Mesendoderm (in vitro differentiated cells): ENCODE data around the gene SLAMF6.
A peak's percentile ranks its signal among the peaks of the same experiment; 100 is the strongest.

Source experiments
- DNase-seq: peaks from one replicate; pipeline ENCODE4 v3.0.0; 2013
- H2AK5ac ChIP-seq: 2 replicates; pipeline ENCODE4 v1.6.1; 2013; ENCODE audit warnings: low read length, inconsistent platforms
- H2BK120ac ChIP-seq: 2 replicates; pipeline ENCODE4 v1.6.1; 2013; ENCODE audit warnings: low read depth, mild to moderate bottlenecking, low read length, moderate library complexity, mixed read lengths
- H2BK15ac ChIP-seq: replicated peaks from 2 replicates; pipeline ENCODE4 v1.6.1; 2013; ENCODE audit warnings: low read depth, mild to moderate bottlenecking, moderate library complexity
- H2BK5ac ChIP-seq: 2 replicates; pipeline ENCODE4 v1.6.1; 2013; ENCODE audit warnings: low read length, inconsistent platforms
- H3K18ac ChIP-seq: 2 replicates; pipeline ENCODE4 v1.6.1; 2013; ENCODE audit warnings: mild to moderate bottlenecking, low read length, mixed read lengths
- H3K23ac ChIP-seq: one replicate; pipeline ENCODE4 v1.6.1; 2013; ENCODE audit warnings: low read length
- H3K27ac ChIP-seq: 2 replicates; pipeline ENCODE4 v1.5.1; 2013; ENCODE audit warnings: low read depth, mild to moderate bottlenecking, inconsistent platforms, low read length, moderate library complexity
- H3K27me3 ChIP-seq: 2 replicates; pipeline ENCODE4 v1.6.1; 2013; ENCODE audit warnings: low read length, control low read depth, mild to moderate bottlenecking, inconsistent platforms; ENCODE audit not compliant: insufficient read depth, poor library complexity
- H3K36me3 ChIP-seq: 2 replicates; pipeline ENCODE4 v1.6.1; 2013; ENCODE audit warnings: low read length, inconsistent platforms; ENCODE audit not compliant: control insufficient read depth, insufficient read depth
- H3K4ac ChIP-seq: one replicate; pipeline ENCODE4 v1.6.1; 2013; ENCODE audit warnings: low read depth, mild to moderate bottlenecking, low read length, moderate library complexity
- H3K4me1 ChIP-seq: 2 replicates; pipeline ENCODE4 v1.6.1; 2013; ENCODE audit warnings: low read depth, low read length, inconsistent platforms; ENCODE audit not compliant: control insufficient read depth
- H3K4me2 ChIP-seq: 2 replicates; pipeline ENCODE4 v1.6.1; 2013; ENCODE audit warnings: low read length
- H3K4me3 ChIP-seq: 2 replicates; pipeline ENCODE4 v1.5.1; 2013; ENCODE audit warnings: mild to moderate bottlenecking, low read length
- H3K56ac ChIP-seq: one replicate; pipeline ENCODE4 v1.6.1; 2013; ENCODE audit warnings: low read length
- H3K79me1 ChIP-seq: 2 replicates; pipeline ENCODE4 v1.6.1; 2013; ENCODE audit warnings: low read length, inconsistent platforms
- H3K79me2 ChIP-seq: 2 replicates; pipeline ENCODE4 v1.6.1; 2013; ENCODE audit warnings: mild to moderate bottlenecking, low read length; ENCODE audit not compliant: control insufficient read depth, insufficient read depth
- H3K9ac ChIP-seq: 2 replicates; pipeline ENCODE4 v1.6.1; 2013; ENCODE audit warnings: low read length, inconsistent platforms
- H4K5ac ChIP-seq: one replicate; pipeline ENCODE4 v1.6.1; 2013; ENCODE audit warnings: low read length
- H4K8ac ChIP-seq: one replicate; pipeline ENCODE4 v1.6.1; 2013; ENCODE audit warnings: low read depth, mild to moderate bottlenecking, control low read depth, low read length, moderate library complexity
- WGBS: extraction: QIAGEN DNeasy Blood & Tissue Kit; methylation state at CpG from one replicate; pipeline ENCODE4 v1.1.7; 2013; ENCODE audit warnings: low lambda C conversion rate, missing lambda C conversion rate; ENCODE audit not compliant: insufficient coverage; ENCODE audit errors: extremely low coverage; 5-methylcytosine and 5-hydroxymethylcytosine counted together

The SLAMF6 gene

DNA sequence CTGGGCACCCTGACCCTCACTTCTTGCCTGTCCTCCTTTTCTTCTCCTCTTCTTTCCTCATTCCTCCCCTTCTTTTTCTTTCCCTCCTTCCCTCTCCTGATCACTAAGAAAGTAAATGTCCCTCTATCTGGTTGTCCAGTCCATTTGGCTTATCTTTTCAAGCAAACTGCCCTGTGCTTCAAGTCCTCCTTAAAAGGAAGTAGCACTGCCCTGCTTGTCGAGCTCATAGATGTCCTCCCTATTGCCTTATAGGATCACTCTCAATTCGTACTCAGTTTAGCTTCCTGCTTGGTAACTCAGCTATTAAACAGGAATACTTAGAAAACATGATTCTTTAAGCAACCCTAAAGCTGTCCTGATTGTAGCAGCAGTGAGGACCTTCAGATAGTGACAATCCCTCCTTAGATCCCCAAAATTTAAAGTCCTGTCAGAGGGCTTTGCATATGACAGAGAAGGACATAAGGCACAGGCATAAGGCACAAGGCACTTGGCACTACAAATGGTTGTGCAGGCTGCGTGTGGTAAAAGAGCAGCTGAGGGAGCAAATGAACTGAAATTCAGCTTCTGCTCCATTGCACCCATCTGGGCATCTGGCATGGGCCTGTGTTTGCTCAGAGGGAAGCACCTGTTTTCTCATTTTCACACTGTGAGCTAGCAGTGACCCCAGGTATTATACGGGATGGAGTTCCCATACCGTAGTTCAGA lies 26.1 kb upstream of the SLAMF6 start:
- H3K4ac ChIP-seq, result no peak overlapping the region
- no peaks in the 10 kb centered on the region for H3K36me3 ChIP-seq
- no peak overlapping the region for H2BK5ac ChIP-seq
- no peaks in the 10 kb centered on the region for H3K79me1 ChIP-seq
- no peak overlapping the region for H2AK5ac ChIP-seq
- no peak overlapping the region for H3K4me2 ChIP-seq
- H2BK120ac ChIP-seq, result no peak overlapping the region
- H3K27ac ChIP-seq, result no peak overlapping the region
- no peak overlapping the region for H3K23ac ChIP-seq
- H3K56ac ChIP-seq, result no peak overlapping the region
- no peak overlapping the region for H2BK15ac ChIP-seq
- H3K79me2 ChIP-seq, result no peaks in the 10 kb centered on the region
- no peak overlapping the region for H3K18ac ChIP-seq
- no peak overlapping the region for H4K8ac ChIP-seq
- H4K5ac ChIP-seq, result no peak overlapping the region
- DNase-seq, result no peak
- no peak overlapping the region for H3K4me3 ChIP-seq
- H3K9ac ChIP-seq, result no peak overlapping the region
- H3K27me3 ChIP-seq, result no peaks in the 10 kb centered on the region
- H3K4me1 ChIP-seq, result no peaks in the 10 kb centered on the region
- WGBS, result no CpG with 5 or more reads among the region's 5 CpGs

DNA sequence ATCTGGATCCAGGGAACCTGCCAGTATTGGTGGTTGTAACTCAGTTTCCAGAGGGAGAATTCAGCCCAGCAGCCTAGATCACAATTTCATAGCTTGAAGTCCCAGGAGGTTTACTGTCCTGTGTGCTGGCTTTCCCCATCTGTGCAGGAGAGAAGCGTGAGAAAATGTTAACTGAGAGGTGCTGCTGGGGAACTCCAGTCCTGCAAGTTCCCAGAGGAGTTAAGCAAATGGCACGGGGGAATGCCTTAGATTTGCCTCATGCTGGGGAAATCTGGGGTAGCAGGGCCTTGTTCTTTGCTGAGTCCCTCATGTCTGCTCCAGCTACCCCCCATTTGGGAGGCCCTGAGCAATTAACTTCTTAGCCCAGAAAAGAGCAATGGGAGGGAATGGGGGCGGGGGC lies 25.1 kb upstream of the SLAMF6 start:
- no peak overlapping the region for H3K4ac ChIP-seq

DNA sequence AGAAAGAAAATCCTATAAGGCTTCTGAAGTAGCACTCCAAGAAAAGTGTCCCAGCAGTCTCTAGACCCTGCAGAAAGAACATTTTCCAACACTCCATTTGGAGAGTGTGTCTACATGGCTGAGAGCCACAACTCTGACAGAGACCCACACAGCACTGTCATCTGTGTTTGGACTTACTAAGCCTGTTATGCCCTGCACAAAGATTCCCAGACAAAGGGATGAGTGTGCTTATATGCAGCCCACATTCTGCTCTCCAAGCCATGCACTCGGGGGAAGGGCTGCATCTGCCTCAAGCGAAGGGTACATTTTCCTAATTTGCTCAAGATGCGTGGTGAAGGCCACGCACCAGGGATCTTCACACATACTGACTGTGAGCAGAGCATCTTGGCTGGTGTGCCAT lies 24.4 kb upstream of the SLAMF6 start:
- Histone ChIP-seq H3K27me3 (no peaks in the 10 kb centered on the region), H3K4me1 (no peaks in the 10 kb centered on the region), H4K8ac (no peak overlapping the region), H3K79me1 (no peaks in the 10 kb centered on the region), H2BK5ac (no peak overlapping the region), H3K56ac (no peak overlapping the region), H3K4me2 (no peak overlapping the region), H2BK15ac (no peak overlapping the region), H2AK5ac (no peak overlapping the region), H3K36me3 (no peaks in the 10 kb centered on the region), H3K79me2 (no peaks in the 10 kb centered on the region), H2BK120ac (no peak overlapping the region), H3K27ac (no peak overlapping the region), H3K9ac (no peak overlapping the region), H3K4me3 (no peak overlapping the region), H3K4ac (no peak overlapping the region), H4K5ac (no peak overlapping the region), H3K23ac (no peak overlapping the region), H3K18ac (no peak overlapping the region)
- no peak for DNase-seq
- WGBS, result no CpG with 5 or more reads among the region's 4 CpGs

More for the DNA sequence above, 25.1 kb upstream of the SLAMF6 start:
- no peak overlapping the region for H2BK15ac ChIP-seq
- DNase-seq, result no peak
- no CpG with 5 or more reads among the region's 3 CpGs for WGBS
- no peak overlapping the region for H2AK5ac ChIP-seq
- no peaks in the 10 kb centered on the region for H3K4me1 ChIP-seq
- no peak overlapping the region for H3K18ac ChIP-seq
- no peak overlapping the region for H2BK120ac ChIP-seq
- H3K27me3 ChIP-seq, result no peaks in the 10 kb centered on the region
- no peak overlapping the region for H3K4me3 ChIP-seq
- no peaks in the 10 kb centered on the region for H3K36me3 ChIP-seq
- no peak overlapping the region for H3K27ac ChIP-seq
- no peaks in the 10 kb centered on the region for H3K79me1 ChIP-seq
- H4K5ac ChIP-seq, result no peak overlapping the region
- no peaks in the 10 kb centered on the region for H3K79me2 ChIP-seq
- no peak overlapping the region for H3K9ac ChIP-seq
- peak overlapping the region; percentile 10 for H3K56ac ChIP-seq
- no peak overlapping the region for H2BK5ac ChIP-seq
- no peak overlapping the region for H3K4me2 ChIP-seq
- no peak overlapping the region for H4K8ac ChIP-seq
- no peak overlapping the region for H3K23ac ChIP-seq

DNA sequence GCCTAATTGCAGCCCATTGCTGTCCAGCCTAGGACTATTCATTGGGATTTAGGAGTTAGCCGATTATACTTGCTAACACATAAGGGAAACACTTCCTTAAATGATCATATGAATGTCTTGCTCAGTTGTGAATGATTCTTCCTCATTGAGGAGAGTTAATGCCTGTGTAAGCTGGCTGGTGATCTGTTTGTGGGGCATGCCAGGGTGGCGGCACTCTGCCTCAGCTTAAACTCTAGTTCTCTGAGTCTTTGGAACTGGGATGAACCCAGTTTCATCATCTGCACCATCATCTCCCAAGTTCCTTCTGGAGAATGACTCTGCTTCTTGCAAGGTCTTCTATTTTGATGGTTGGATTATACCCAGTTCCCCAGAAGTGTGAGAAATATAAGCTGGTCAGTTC lies 23.9 kb upstream of the SLAMF6 start:
- H3K79me1 ChIP-seq, result no peaks in the 10 kb centered on the region
- no peaks in the 10 kb centered on the region for H3K36me3 ChIP-seq
- WGBS, result no CpG with 5 or more reads among the region's 2 CpGs
- H4K8ac ChIP-seq, result no peak overlapping the region
- no peaks in the 10 kb centered on the region for H3K79me2 ChIP-seq
- H2AK5ac ChIP-seq, result no peak overlapping the region
- H3K4me2 ChIP-seq, result no peak overlapping the region
- no peak overlapping the region for H3K18ac ChIP-seq
- H2BK15ac ChIP-seq, result no peak overlapping the region
- no peak overlapping the region for H4K5ac ChIP-seq
- no peaks in the 10 kb centered on the region for H3K4me1 ChIP-seq
- no peak overlapping the region for H3K4me3 ChIP-seq
- no peak overlapping the region for H3K56ac ChIP-seq
- no peak overlapping the region for H2BK5ac ChIP-seq
- H3K23ac ChIP-seq, result no peak overlapping the region
- no peak overlapping the region for H2BK120ac ChIP-seq
- H3K9ac ChIP-seq, result no peak overlapping the region
- H3K27ac ChIP-seq, result no peak overlapping the region
- no peaks in the 10 kb centered on the region for H3K27me3 ChIP-seq
- no peak overlapping the region for H3K4ac ChIP-seq
- DNase-seq, result no peak

DNA sequence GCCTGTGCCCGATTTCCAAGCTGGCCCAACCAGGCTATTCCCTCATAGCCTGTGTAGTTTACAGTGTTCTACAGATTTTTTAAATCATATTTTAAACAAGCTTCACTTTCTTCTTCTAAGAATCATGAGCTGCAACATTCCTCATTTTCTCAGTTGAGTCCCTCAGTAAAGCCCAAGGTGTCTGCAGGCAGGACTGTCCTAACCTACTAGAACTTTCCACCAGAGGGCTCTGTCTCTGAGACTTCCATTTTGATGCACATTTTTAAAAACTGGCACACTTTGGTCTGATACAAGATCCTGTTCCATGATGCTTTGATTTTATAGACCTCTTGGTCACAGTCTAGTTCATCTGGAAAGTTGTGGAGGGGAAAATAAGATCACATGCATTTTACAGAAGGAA lies 21.6 kb upstream of the SLAMF6 start:
- Histone ChIP-seq H3K36me3 (no peaks in the 10 kb centered on the region), H3K4me2 (no peak overlapping the region), H3K56ac (no peak overlapping the region), H3K9ac (no peak overlapping the region), H2BK5ac (no peak overlapping the region), H2BK15ac (no peak overlapping the region), H4K5ac (no peak overlapping the region), H3K4me3 (no peak overlapping the region), H3K27me3 (no peaks in the 10 kb centered on the region), H3K4me1 (peaks cover 7% of the 10 kb centered on the region), H3K79me2 (no peaks in the 10 kb centered on the region), H2BK120ac (no peak overlapping the region), H3K4ac (no peak overlapping the region), H3K23ac (no peak overlapping the region), H4K8ac (no peak overlapping the region), H3K18ac (no peak overlapping the region), H2AK5ac (no peak overlapping the region), H3K27ac (no peak overlapping the region), H3K79me1 (no peaks in the 10 kb centered on the region)
- WGBS, result no CpG with 5 or more reads among the region's 1 CpG
- DNase-seq, result peak; percentile 56
